Thyroid gland (tissue), 4 donors: ENCODE data around the gene SPANXN1.

Source experiments
- POLR2A ChIP-seq, 2 donors: fragments of 450-650 bp; IDR thresholded peaks; one replicate each; pipeline ENCODE4 v1.6.1; 2017; ENCODE audit warnings: antibody characterized with exemption in 2 of 2, mild to moderate bottlenecking in 2 of 2, moderate library complexity in 1 of 2
- TF ChIP-seq, protein P1 (sequence below), 6 experiments: fragments of 200-600 bp in 3 of 6; fragments of 450-650 bp in 3 of 6; sonication (generic) in 3 of 6; IDR thresholded peaks; one replicate each; pipeline ENCODE4 v1.5.1; 2016 to 2019; ENCODE audit warnings: antibody characterized with exemption in 6 of 6, mild to moderate bottlenecking in 2 of 6, inconsistent platforms in 1 of 6, moderate library complexity in 1 of 6

DNA sequence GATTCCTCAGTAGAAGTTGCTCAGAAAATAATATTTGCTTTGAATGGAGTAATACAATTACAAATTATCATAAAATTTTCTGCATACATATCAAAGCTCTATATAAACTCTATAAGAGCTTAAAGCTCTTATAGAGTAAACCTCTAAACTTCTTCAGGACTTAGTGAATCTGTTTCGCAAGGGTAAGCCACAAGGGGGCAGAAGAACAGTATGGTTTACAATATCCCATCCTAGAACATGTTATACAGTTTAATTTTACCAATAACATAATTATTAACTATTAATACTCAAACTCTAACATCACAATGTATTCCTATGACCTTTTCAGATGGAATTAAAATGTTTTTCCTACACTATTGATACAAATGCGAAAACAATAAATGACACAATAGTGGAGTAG is 33.8 kb upstream of the SPANXN1 start:
- TF ChIP-seq, protein P1, sequence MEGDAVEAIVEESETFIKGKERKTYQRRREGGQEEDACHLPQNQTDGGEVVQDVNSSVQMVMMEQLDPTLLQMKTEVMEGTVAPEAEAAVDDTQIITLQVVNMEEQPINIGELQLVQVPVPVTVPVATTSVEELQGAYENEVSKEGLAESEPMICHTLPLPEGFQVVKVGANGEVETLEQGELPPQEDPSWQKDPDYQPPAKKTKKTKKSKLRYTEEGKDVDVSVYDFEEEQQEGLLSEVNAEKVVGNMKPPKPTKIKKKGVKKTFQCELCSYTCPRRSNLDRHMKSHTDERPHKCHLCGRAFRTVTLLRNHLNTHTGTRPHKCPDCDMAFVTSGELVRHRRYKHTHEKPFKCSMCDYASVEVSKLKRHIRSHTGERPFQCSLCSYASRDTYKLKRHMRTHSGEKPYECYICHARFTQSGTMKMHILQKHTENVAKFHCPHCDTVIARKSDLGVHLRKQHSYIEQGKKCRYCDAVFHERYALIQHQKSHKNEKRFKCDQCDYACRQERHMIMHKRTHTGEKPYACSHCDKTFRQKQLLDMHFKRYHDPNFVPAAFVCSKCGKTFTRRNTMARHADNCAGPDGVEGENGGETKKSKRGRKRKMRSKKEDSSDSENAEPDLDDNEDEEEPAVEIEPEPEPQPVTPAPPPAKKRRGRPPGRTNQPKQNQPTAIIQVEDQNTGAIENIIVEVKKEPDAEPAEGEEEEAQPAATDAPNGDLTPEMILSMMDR (IDR thresholded peaks at IDR 0.05), result no peak
- TF ChIP-seq POLR2A (IDR thresholded peaks at IDR 0.05), result no peak
